Measurements from ENCODE around the gene SLC44A1.

SLC44A1 gene

GRCh38 chr9:105473221-105473620 lies 228.8 kb downstream of the SLC44A1 start:
- Histone ChIP-seq H3K4me1 (ENCODE audit: control insufficient read depth in 2 of 2, insufficient read depth in 1 of 2, low read depth in 1 of 2, low read length in 2 of 2) (no peaks in the 10 kb centered on the region), H4K8ac (ENCODE audit: low read depth, low read length) (no peak overlapping the region), H3K23ac (ENCODE audit: low read depth, low read length, poor library complexity) (no peak overlapping the region), H4K91ac (ENCODE audit: low read depth, low read length, poor library complexity) (no peak overlapping the region), H2BK120ac (ENCODE audit: low read depth, low read length) (no peak overlapping the region), H2BK15ac (ENCODE audit: low read length) (no peak overlapping the region), H3K36me3 (replicated peaks in 1 of 2; ENCODE audit: control insufficient read depth in 2 of 2, insufficient read depth in 2 of 2, low read length in 2 of 2) (peaks cover 9 to 64% of the 10 kb centered on the region in 2 donors), H3K79me1 (ENCODE audit: low read depth, low read length) (no peaks in the 10 kb centered on the region), H2AK5ac (ENCODE audit: low read depth, low read length) (no peak overlapping the region), H3K27me3 (ENCODE audit: control insufficient read depth in 3 of 3, insufficient read depth in 3 of 3, low read depth in 1 of 3, low read length in 3 of 3) (no peaks in the 10 kb centered on the region), H3K4me2 (ENCODE audit: insufficient read depth, low read length, poor library complexity, severe bottlenecking) (no peak overlapping the region), H3K4ac (ENCODE audit: low read length) (no peak overlapping the region), H3K9me3 (replicated peaks in 1 of 2; ENCODE audit: control insufficient read depth in 2 of 2, insufficient read depth in 1 of 2, low read depth in 1 of 2, low read length in 2 of 2) (peaks cover 0 to 20% of the 10 kb centered on the region in 2 donors), H3K18ac (ENCODE audit: low read length) (no peak overlapping the region), H3K27ac (replicated peaks; ENCODE audit: low read length) (no peak overlapping the region), H2BK12ac (ENCODE audit: low read length) (no peak overlapping the region), H2AFZ (ENCODE audit: low read length) (no peak overlapping the region), H2BK5ac (ENCODE audit: low read length) (no peak overlapping the region), H3K9ac (ENCODE audit: low read depth, low read length, poor library complexity) (no peak overlapping the region), H3K4me3 (ENCODE audit: low read length in 2 of 2) (no peak overlapping the region), H3K14ac (ENCODE audit: low read length) (no peak overlapping the region)
- DNase-seq (ENCODE audit: low spot score), result no peak
- WGBS, 2 donors (ENCODE audit: extremely low coverage in 2 of 2, insufficient read length in 2 of 2, insufficient replicate concordance in 1 of 2), result no CpG with 5 or more reads among the region's 2 CpGs

DNA sequence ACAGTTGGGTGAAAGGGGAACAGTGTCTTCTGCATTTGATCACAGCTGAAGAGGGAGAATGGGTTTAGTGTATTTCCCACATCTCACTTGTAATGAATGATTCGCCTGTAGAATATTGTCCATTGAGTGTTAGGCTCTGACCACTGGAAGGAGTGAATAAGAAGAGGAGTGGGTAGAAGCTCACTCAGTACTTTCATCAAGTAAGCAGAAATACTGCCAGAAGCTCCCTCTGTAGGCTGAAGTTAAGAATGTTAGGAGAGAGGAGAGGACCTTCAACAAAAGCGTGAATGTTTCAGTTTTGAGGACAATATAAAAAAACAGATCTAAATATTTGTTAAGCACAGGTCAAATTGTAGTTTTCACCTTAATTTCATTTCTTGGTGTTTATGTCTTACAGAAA lies 230.9 kb downstream of the SLC44A1 start:
- WGBS, 2 donors (ENCODE audit: extremely low coverage in 2 of 2, insufficient read length in 2 of 2, insufficient replicate concordance in 1 of 2), result no CpG with 5 or more reads among the region's 2 CpGs

DNA sequence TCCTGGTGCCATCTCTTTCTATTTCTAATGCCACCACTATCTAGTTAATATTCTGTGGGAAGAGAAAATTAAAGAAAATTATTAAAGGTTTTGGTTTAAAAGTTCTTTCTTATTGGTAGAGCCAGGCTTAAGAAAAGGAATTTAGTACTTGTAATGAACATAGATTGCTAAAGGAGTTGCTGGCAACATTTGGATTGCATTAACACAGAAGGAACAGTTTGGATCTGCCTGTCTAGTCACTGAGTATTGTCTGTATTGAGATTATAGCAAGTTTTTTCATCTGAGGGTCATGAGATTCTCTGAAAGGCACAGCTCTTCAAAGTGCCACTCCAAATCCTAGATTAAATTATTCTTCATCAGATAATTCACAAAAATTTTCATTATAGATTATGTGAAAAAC lies 235.4 kb downstream of the SLC44A1 start:
- Histone ChIP-seq H2BK5ac (ENCODE audit: low read length) (no peak overlapping the region), H2BK15ac (ENCODE audit: low read length) (no peak overlapping the region), H3K18ac (ENCODE audit: low read length) (no peak overlapping the region), H3K4me3 (ENCODE audit: low read length in 2 of 2) (no peak overlapping the region), H4K91ac (ENCODE audit: low read depth, low read length, poor library complexity) (no peak overlapping the region), H2AFZ (ENCODE audit: low read length) (no peak overlapping the region), H3K4me1 (ENCODE audit: control insufficient read depth in 2 of 2, insufficient read depth in 1 of 2, low read depth in 1 of 2, low read length in 2 of 2) (no peaks in the 10 kb centered on the region), H2AK5ac (ENCODE audit: low read depth, low read length) (no peak overlapping the region), H3K27ac (replicated peaks; ENCODE audit: low read length) (no peak overlapping the region), H3K79me1 (ENCODE audit: low read depth, low read length) (no peaks in the 10 kb centered on the region), H3K27me3 (ENCODE audit: control insufficient read depth in 3 of 3, insufficient read depth in 3 of 3, low read depth in 1 of 3, low read length in 3 of 3) (no peaks in the 10 kb centered on the region), H3K4ac (ENCODE audit: low read length) (no peak overlapping the region), H3K9me3 (replicated peaks in 1 of 2; ENCODE audit: control insufficient read depth in 2 of 2, insufficient read depth in 1 of 2, low read depth in 1 of 2, low read length in 2 of 2) (peaks cover 0 to 1% of the 10 kb centered on the region in 2 donors), H2BK12ac (ENCODE audit: low read length) (no peak overlapping the region), H3K4me2 (ENCODE audit: insufficient read depth, low read length, poor library complexity, severe bottlenecking) (no peak overlapping the region), H2BK120ac (ENCODE audit: low read depth, low read length) (no peak overlapping the region), H3K36me3 (replicated peaks in 1 of 2; ENCODE audit: control insufficient read depth in 2 of 2, insufficient read depth in 2 of 2, low read length in 2 of 2) (peaks cover 0 to 29% of the 10 kb centered on the region in 2 donors), H3K14ac (ENCODE audit: low read length) (no peak overlapping the region), H4K8ac (ENCODE audit: low read depth, low read length) (no peak overlapping the region), H3K23ac (ENCODE audit: low read depth, low read length, poor library complexity) (no peak overlapping the region), H3K9ac (ENCODE audit: low read depth, low read length, poor library complexity) (no peak overlapping the region)
- DNase-seq (ENCODE audit: low spot score), result no peak

More for the DNA sequence above, 230.9 kb downstream of the SLC44A1 start:
- no peak overlapping the region for H4K91ac ChIP-seq (ENCODE audit: low read depth, low read length, poor library complexity)
- H3K23ac ChIP-seq (ENCODE audit: low read depth, low read length, poor library complexity), result no peak overlapping the region
- no peak for DNase-seq (ENCODE audit: low spot score)
- no peak overlapping the region for H2BK15ac ChIP-seq (ENCODE audit: low read length)
- H3K14ac ChIP-seq (ENCODE audit: low read length), result no peak overlapping the region
- H2BK120ac ChIP-seq (ENCODE audit: low read depth, low read length), result no peak overlapping the region
- H2AFZ ChIP-seq (ENCODE audit: low read length), result no peak overlapping the region
- no peak overlapping the region for H3K9ac ChIP-seq (ENCODE audit: low read depth, low read length, poor library complexity)
- no peak overlapping the region for H2BK12ac ChIP-seq (ENCODE audit: low read length)
- no peak overlapping the region for H2BK5ac ChIP-seq (ENCODE audit: low read length)
- H3K36me3 ChIP-seq (replicated peaks in 1 of 2; ENCODE audit: control insufficient read depth in 2 of 2, insufficient read depth in 2 of 2, low read length in 2 of 2), result peaks cover 6 to 48% of the 10 kb centered on the region in 2 donors
- no peak overlapping the region for H3K4me2 ChIP-seq (ENCODE audit: insufficient read depth, low read length, poor library complexity, severe bottlenecking)
- H4K8ac ChIP-seq (ENCODE audit: low read depth, low read length), result no peak overlapping the region
- no peak overlapping the region for H3K4me3 ChIP-seq (ENCODE audit: low read length in 2 of 2)
- no peaks in the 10 kb centered on the region for H3K4me1 ChIP-seq (ENCODE audit: control insufficient read depth in 2 of 2, insufficient read depth in 1 of 2, low read depth in 1 of 2, low read length in 2 of 2)
- no peak overlapping the region for H3K27ac ChIP-seq (replicated peaks; ENCODE audit: low read length)
- H3K27me3 ChIP-seq (ENCODE audit: control insufficient read depth in 3 of 3, insufficient read depth in 3 of 3, low read depth in 1 of 3, low read length in 3 of 3), result no peaks in the 10 kb centered on the region
- no peak overlapping the region for H3K18ac ChIP-seq (ENCODE audit: low read length)
- H3K9me3 ChIP-seq (replicated peaks in 1 of 2; ENCODE audit: control insufficient read depth in 2 of 2, insufficient read depth in 1 of 2, low read depth in 1 of 2, low read length in 2 of 2), result peaks cover 0 to 4% of the 10 kb centered on the region in 2 donors
- no peaks in the 10 kb centered on the region for H3K79me1 ChIP-seq (ENCODE audit: low read depth, low read length)
- no peak overlapping the region for H2AK5ac ChIP-seq (ENCODE audit: low read depth, low read length)
- H3K4ac ChIP-seq (ENCODE audit: low read length), result no peak overlapping the region

DNA sequence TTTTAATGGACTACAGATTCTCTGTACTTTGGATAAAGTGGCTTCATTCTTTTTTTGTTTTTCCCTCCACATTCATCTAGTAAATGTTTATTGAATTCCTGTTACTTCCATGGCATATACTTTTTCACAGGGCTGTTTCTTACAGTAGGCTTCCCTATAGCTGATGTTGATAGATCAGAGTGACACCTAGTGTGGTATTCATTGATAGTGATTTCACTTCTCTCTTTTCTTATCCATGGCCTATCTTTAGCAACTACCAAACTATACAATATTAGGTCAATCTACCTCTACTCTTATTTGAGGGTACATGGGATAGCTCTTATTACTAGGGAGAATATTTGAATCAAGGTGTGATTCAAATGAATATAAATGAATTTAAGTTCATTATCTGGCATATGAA lies 239.2 kb downstream of the SLC44A1 start:
- H2BK120ac ChIP-seq (ENCODE audit: low read depth, low read length), result no peak overlapping the region
- no peak overlapping the region for H3K14ac ChIP-seq (ENCODE audit: low read length)
- no peak overlapping the region for H2AFZ ChIP-seq (ENCODE audit: low read length)
- no peaks in the 10 kb centered on the region for H3K4me1 ChIP-seq (ENCODE audit: control insufficient read depth in 2 of 2, insufficient read depth in 1 of 2, low read depth in 1 of 2, low read length in 2 of 2)
- DNase-seq (ENCODE audit: low spot score), result no peak
- peaks cover 0 to 5% of the 10 kb centered on the region in 2 donors for H3K9me3 ChIP-seq (replicated peaks in 1 of 2; ENCODE audit: control insufficient read depth in 2 of 2, insufficient read depth in 1 of 2, low read depth in 1 of 2, low read length in 2 of 2)
- H4K91ac ChIP-seq (ENCODE audit: low read depth, low read length, poor library complexity), result no peak overlapping the region
- no peak overlapping the region for H2AK5ac ChIP-seq (ENCODE audit: low read depth, low read length)
- H3K36me3 ChIP-seq (replicated peaks in 1 of 2; ENCODE audit: control insufficient read depth in 2 of 2, insufficient read depth in 2 of 2, low read length in 2 of 2), result peaks cover 0 to 54% of the 10 kb centered on the region in 2 donors
- no peak overlapping the region for H4K8ac ChIP-seq (ENCODE audit: low read depth, low read length)
- no peak overlapping the region for H3K4me2 ChIP-seq (ENCODE audit: insufficient read depth, low read length, poor library complexity, severe bottlenecking)
- H3K79me1 ChIP-seq (ENCODE audit: low read depth, low read length), result no peaks in the 10 kb centered on the region
- no peak overlapping the region for H3K18ac ChIP-seq (ENCODE audit: low read length)
- no peak overlapping the region for H3K4ac ChIP-seq (ENCODE audit: low read length)
- H2BK5ac ChIP-seq (ENCODE audit: low read length), result no peak overlapping the region
- H2BK12ac ChIP-seq (ENCODE audit: low read length), result no peak overlapping the region
- no peak overlapping the region for H3K9ac ChIP-seq (ENCODE audit: low read depth, low read length, poor library complexity)
- no peak overlapping the region for H3K4me3 ChIP-seq (ENCODE audit: low read length in 2 of 2)
- H3K27me3 ChIP-seq (ENCODE audit: control insufficient read depth in 3 of 3, insufficient read depth in 3 of 3, low read depth in 1 of 3, low read length in 3 of 3), result no peaks in the 10 kb centered on the region
- no peak overlapping the region for H3K27ac ChIP-seq (replicated peaks; ENCODE audit: low read length)
- no peak overlapping the region for H2BK15ac ChIP-seq (ENCODE audit: low read length)
- no peak overlapping the region for H3K23ac ChIP-seq (ENCODE audit: low read depth, low read length, poor library complexity)
